AG20443 (cell line): ENCODE measurements around the gene LIMS2.

Experiments
- DNase-seq: peaks from one replicate; pipeline ENCODE4 v3.0.0; 2012; ENCODE audit warnings: low spot score, mixed read lengths

The LIMS2 gene

DNA sequence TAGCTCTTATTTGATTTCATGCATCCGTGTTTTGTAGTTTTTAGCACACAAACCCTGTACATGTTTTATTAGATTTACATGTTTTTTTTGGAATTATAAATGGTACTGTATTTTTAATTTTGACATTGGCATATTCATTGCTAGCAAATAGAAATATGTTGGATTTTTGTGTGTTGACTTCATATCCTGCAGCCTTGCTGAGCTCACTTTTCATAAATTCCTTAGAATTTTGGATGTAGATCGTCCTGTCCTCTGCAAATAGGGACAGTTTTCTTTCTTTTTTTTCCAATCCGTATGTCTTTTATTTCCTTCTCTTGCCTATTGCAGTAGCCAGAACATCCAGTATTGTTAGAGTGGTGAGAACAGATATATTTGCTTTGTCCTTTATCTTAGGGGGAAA is 76.1 kb downstream of the LIMS2 start:
- no peak for DNase-seq

DNA sequence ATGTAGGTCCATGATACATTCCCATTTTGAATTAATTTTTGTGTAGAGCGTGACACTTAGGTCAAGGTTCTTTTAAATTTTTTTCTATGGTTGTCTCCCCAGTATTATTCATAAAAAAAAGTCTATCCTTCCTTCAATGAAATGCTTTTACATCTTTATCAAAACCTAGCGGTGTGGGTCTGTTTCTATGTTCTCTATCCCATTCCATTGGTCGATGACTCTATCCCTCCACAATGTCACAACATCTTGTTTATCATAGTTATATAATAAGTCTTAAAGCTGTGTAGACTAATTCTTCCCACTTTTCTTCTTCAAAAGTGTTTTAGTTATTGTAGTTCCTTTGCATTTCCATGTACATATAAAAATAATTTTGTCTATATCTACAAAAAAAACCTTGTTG is 76.6 kb downstream of the LIMS2 start:
- no peak for DNase-seq

DNA sequence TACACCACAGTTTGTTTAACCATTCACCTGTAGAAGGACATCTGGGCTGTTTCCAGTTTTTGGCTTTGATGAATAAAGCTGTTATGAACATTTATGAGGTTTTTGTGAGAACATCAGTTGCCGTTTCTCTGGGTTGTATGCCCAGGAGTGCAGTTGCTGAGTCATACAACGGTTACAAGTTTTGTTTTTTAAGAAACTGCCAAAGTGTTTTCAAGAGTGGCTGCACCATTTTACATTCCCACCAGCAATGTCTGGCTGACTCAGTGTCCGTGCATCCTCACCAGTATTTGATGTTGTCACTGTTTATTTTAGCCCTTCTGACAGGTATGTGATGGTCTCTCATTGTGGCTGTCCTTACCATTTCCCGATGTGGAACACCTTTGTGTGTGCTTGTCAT is 77.3 kb downstream of the LIMS2 start:
- no peak for DNase-seq

GRCh38 chr2:127597046-127597983 is 78.0 kb downstream of the LIMS2 start:
- DNase-seq: no peak

DNA sequence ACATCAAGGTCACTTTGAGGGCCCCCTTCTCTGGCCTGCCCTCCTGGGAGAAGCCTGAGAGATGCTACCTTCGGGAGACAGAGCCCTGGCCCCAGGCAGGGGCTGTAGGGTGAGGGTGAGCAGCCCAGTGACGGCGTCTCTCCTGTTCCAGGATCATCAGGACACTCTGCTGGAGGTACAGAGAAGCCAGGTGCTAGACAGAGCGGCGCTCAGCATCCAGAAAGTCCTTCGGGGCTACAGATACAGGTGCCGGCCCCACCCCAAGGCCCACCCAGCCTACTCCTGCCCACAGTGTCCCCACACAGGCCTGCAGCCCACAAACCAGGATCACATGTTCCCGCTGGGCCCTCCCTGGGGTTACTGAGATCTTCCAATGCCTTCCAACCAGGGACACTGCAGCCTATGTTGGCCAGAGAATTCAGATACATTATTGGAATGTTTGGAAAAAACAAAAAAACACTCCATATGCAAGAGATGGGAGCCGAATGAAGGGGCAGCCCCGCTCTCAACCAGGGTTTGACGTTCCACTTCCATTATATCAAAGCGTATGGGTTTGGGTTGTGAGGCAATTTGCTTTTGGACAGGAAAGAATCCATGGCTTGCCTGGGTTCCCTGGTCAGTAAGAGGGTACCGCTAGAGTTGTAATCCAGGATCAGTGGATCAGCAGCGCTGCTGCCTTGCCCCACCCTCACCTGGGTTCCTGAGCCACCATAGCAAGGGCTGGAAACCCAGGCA is 78.9 kb downstream of the LIMS2 start:
- no peak for DNase-seq

DNA sequence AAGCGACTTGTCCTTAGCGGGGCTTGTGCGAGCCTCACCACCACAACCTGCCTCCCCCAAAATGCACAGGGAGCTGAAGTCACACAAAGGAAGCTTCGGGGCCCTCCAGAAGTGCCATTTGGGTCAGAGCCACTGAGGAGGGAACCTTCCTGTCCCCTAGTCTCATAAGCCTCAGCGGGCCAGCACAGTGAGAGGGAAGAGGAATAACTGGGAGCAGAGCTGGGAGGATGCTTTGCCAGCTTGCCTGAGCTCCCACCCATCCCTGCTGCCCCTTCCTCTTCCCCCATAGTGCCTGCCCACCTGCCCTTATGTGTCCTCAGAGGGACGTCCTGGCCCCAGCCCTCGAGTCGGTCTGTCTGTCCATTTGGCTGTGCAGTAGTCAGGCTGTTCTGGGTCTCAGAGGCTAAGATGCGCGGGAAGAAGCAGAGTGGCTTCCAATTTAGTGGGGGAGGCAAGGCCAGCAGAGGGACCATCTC is 81.2 kb downstream of the LIMS2 start:
- no peak for DNase-seq

- DNase-seq: no peak
Observed at GRCh38 chr2:127593228-127594115, 81.9 kb downstream of the LIMS2 start.

DNA sequence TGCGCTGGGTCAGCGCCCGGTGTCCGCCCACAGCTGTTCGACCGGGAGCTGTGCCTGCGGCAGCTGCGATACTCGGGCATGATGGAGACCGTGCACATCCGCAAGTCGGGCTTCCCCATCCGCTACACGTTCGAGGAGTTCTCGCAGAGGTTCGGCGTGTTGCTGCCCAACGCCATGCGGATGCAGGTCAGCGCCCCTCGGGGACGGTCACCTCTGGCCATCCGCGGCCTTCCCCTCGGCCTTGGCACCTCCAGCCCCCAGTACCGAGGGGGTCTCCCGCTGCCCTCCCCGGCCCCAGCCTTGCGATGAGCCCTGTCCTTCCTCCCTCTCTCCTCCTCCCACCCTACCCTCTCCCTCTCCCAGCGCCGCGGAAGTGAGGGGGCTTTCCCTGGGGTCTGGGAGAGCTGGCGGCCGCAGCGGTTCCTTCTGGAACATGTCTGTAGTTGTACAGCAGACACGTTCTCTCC is 82.5 kb downstream of the LIMS2 start:
- no peak for DNase-seq

DNA sequence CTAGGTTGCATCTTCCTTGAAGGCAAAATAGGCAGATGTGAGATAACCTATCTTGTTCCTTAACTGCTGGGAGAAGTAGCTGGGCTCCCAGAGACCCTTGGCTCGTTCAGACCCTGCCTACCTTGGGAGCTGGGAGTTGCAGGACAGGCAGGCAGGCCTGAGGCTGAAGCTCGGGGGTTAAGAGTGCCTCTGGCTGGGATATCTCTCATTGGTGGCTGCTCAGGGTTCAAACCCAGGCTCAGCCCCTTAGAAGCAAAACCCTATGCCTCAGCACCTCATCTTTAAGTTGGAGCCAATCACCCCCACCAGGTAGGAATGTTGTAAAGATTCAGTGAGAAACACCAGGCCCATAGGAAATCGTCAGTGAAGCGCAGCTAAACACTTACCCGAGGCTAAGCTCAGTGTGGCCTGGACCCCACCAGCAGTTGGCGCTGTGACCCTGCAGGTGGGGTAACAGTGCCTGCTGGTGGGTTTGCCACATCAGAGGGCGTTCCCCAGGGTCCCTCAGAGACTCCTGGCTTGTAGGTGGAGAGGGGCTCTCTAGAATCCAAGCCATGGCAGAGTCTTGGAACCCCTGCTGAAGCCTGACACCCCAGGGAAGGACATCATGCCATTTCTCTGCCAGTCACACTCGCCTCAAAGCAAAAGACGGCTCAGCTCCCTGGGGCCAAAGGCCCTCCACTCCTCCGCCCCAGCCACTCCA is 84.0 kb downstream of the LIMS2 start:
- peak; percentile 90 for DNase-seq

- no peak for DNase-seq
Observed at GRCh38 chr2:127590386-127591190, 84.7 kb downstream of the LIMS2 start.

DNA sequence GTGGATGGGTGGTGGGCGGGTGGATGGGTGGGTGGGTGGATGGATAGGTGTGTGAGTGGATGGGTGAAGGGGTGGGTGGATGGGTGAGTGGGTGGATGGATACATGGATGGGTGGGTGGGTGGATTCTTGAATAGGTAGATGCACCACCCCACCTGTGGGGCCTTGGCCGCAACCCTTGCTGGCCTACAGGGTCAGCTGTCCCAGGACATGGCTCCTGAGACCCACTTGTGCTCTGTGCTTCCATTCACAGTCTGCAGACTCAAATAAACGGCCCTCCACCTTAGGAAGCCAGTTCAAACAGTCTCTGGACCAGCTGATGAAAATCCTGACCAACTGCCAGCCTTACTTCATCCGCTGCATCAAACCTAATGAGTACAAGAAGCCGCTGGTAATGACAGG is 85.5 kb downstream of the LIMS2 start:
- DNase-seq: no peak

GRCh38 chr2:127589358-127589757 is 86.0 kb downstream of the LIMS2 start:
- DNase-seq: no peak
